Lower leg skin (tissue), 3 donors: ENCODE results near the gene ROR2.

Experiments used
- POLR2A ChIP-seq, 2 donors: fragments of 450-650 bp; IDR thresholded peaks; one replicate each; pipeline ENCODE4 v1.6.1; 2016 to 2017; ENCODE audit warnings: antibody characterized with exemption in 2 of 2, mild to moderate bottlenecking in 1 of 2, moderate library complexity in 1 of 2
- TF ChIP-seq, protein P1 (sequence below), 3 donors: fragments of 450-650 bp; IDR thresholded peaks; one replicate each; pipeline ENCODE4 v1.5.1; 2016; ENCODE audit warnings: antibody characterized with exemption in 3 of 3, mild to moderate bottlenecking in 3 of 3, moderate library complexity in 2 of 3

DNA sequence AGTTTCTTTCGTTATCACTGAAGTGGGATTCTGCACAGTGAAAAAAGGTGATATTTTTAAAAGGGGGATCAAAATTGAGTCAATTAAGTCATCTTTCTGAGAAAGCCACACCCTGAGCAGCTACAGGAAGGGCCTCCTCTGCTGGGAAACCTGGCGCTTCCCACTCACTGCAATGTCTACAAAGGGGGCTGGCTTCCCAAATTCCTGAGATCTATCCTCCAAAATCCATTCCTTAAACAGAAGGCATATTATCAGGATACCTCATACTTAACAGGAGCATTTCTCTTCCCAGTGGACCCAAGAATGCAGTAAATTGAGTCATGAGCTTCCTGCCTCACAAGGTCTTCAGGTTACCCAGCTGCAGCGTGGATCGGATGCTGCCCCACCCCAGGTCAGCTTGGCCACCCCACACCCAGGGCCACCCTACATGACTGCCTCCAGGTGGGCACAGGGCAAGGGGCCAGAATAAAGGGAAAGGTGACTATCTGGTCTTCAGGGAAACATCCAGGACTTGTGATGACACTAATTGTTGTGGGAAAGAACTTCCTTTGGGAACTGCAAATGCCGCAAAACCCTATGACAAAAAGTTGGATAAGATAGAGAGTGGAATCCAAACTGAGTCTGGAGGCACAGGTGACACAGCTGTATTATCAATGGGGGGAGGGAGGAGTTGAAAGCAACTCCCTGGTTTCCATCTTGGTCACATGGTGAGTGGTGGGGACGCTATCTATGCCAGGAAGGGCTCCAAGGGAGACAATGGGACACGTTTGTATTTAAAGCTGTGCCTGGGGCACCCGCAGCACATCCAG, 42.3 kb downstream of the ROR2 start:
- TF ChIP-seq, protein P1, sequence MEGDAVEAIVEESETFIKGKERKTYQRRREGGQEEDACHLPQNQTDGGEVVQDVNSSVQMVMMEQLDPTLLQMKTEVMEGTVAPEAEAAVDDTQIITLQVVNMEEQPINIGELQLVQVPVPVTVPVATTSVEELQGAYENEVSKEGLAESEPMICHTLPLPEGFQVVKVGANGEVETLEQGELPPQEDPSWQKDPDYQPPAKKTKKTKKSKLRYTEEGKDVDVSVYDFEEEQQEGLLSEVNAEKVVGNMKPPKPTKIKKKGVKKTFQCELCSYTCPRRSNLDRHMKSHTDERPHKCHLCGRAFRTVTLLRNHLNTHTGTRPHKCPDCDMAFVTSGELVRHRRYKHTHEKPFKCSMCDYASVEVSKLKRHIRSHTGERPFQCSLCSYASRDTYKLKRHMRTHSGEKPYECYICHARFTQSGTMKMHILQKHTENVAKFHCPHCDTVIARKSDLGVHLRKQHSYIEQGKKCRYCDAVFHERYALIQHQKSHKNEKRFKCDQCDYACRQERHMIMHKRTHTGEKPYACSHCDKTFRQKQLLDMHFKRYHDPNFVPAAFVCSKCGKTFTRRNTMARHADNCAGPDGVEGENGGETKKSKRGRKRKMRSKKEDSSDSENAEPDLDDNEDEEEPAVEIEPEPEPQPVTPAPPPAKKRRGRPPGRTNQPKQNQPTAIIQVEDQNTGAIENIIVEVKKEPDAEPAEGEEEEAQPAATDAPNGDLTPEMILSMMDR (IDR thresholded peaks at IDR 0.05): no peak
- no peak for TF ChIP-seq POLR2A (IDR thresholded peaks at IDR 0.05)
